ENCODE data around the gene YWHAH.
"Not testable (repeated sequence)": the region's sequence is repeated elsewhere in the genome, so short reads cannot be mapped to it uniquely, and the experiment has no call there.

YWHAH gene

GRCh38 chr22:31970490-31971444 is 26.4 kb downstream of the YWHAH start:
- ATAC-seq (replicated peaks) = peak; percentile 83 to 91
- peaks cover 17 to 18% of the 10 kb centered on the region in 2 donors for H3K4me1 Mint-ChIP-seq
- H3K27ac Mint-ChIP-seq = peak overlapping the region; percentile 52
- H3K36me3 Mint-ChIP-seq = no peaks in the 10 kb centered on the region
- peak overlapping the region; percentile 66 to 80 for H3K4me3 Mint-ChIP-seq
- DNase-seq = peak; percentile 75
- peaks cover under 1 to 1% of the 10 kb centered on the region in 2 donors for H3K27me3 Mint-ChIP-seq
- no peaks in the 10 kb centered on the region for H3K9me3 Mint-ChIP-seq

GRCh38 chr22:31972180-31972579 is 27.8 kb downstream of the YWHAH start:
- Mint-ChIP-seq H3K27me3 (no peaks in the 10 kb centered on the region), H3K4me1 (peaks cover 20 to 22% of the 10 kb centered on the region in 2 donors), H3K27ac (peak overlapping the region; percentile 14), H3K36me3 (no peaks in the 10 kb centered on the region), H3K4me3 (no peak overlapping the region), H3K9me3 (no peaks in the 10 kb centered on the region)
- ATAC-seq (replicated peaks) (no peak), DNase-seq (no peak)

GRCh38 chr22:31973739-31974138 is 29.4 kb downstream of the YWHAH start:
- Mint-ChIP-seq H3K27ac (no peak overlapping the region), H3K27me3 (no peaks in the 10 kb centered on the region), H3K4me3 (no peak overlapping the region), H3K9me3 (no peaks in the 10 kb centered on the region), H3K36me3 (no peaks in the 10 kb centered on the region), H3K4me1 (peaks cover 29 to 32% of the 10 kb centered on the region in 2 donors)
- DNase-seq (no peak), ATAC-seq (replicated peaks) (no peak)

GRCh38 chr22:31977141-31977841 is 33.0 kb downstream of the YWHAH start:
- DNase-seq = peak; percentile 44
- H3K4me3 Mint-ChIP-seq = no peak overlapping the region
- H3K27ac Mint-ChIP-seq = no peak overlapping the region
- ATAC-seq (replicated peaks) = peak; percentile 96
- no peaks in the 10 kb centered on the region for H3K27me3 Mint-ChIP-seq
- peaks cover 12 to 14% of the 10 kb centered on the region in 2 donors for H3K4me1 Mint-ChIP-seq
- H3K36me3 Mint-ChIP-seq = no peaks in the 10 kb centered on the region
- H3K9me3 Mint-ChIP-seq = no peaks in the 10 kb centered on the region

GRCh38 chr22:31977939-31978338 is 33.6 kb downstream of the YWHAH start:
- Mint-ChIP-seq H3K4me1 (peaks cover 12 to 14% of the 10 kb centered on the region in 2 donors), H3K27me3 (no peaks in the 10 kb centered on the region), H3K4me3 (no peak overlapping the region), H3K9me3 (no peaks in the 10 kb centered on the region), H3K36me3 (no peaks in the 10 kb centered on the region), H3K27ac (no peak overlapping the region)
- DNase-seq = no peak
- no peak for ATAC-seq (replicated peaks)

- DNase-seq (no peak), ATAC-seq (replicated peaks) (no peak)
- H3K36me3 Mint-ChIP-seq = no peaks in the 10 kb centered on the region
- H3K9me3 Mint-ChIP-seq = no peaks in the 10 kb centered on the region
- no peak overlapping the region for H3K27ac Mint-ChIP-seq
- no peaks in the 10 kb centered on the region for H3K27me3 Mint-ChIP-seq
- peaks cover 12 to 14% of the 10 kb centered on the region in 2 donors for H3K4me1 Mint-ChIP-seq
- H3K4me3 Mint-ChIP-seq = no peak overlapping the region
These were observed 36.3 kb downstream of the YWHAH start for GRCh38 chr22:31980628-31981027.

GRCh38 chr22:31981976-31982375 is 37.6 kb downstream of the YWHAH start:
- H3K9me3 Mint-ChIP-seq; H3K27me3 Mint-ChIP-seq; ATAC-seq (replicated peaks); H3K36me3 Mint-ChIP-seq; H3K27ac Mint-ChIP-seq; DNase-seq; H3K4me3 Mint-ChIP-seq: not testable (repeated sequence)
- H3K4me1 Mint-ChIP-seq = peaks cover 11 to 12% of the 10 kb centered on the region in 2 donors

GRCh38 chr22:31983911-31984656 is 39.7 kb downstream of the YWHAH start:
- H3K9me3 Mint-ChIP-seq = no peaks in the 10 kb centered on the region
- DNase-seq = no peak
- H3K27me3 Mint-ChIP-seq = peaks cover 8 to 12% of the 10 kb centered on the region in 2 donors
- no peak overlapping the region for H3K4me3 Mint-ChIP-seq
- peak overlapping the region; percentile 6 for H3K27ac Mint-ChIP-seq
- H3K36me3 Mint-ChIP-seq = no peaks in the 10 kb centered on the region
- no peaks in the 10 kb centered on the region for H3K4me1 Mint-ChIP-seq
- ATAC-seq (replicated peaks) = no peak

GRCh38 chr22:31987218-31987617 is 42.9 kb downstream of the YWHAH start:
- peaks cover 19 to 23% of the 10 kb centered on the region in 2 donors for H3K27me3 Mint-ChIP-seq
- H3K4me3 Mint-ChIP-seq = no peak overlapping the region
- no peaks in the 10 kb centered on the region for H3K36me3 Mint-ChIP-seq
- no peaks in the 10 kb centered on the region for H3K9me3 Mint-ChIP-seq
- no peak overlapping the region for H3K27ac Mint-ChIP-seq
- no peak for DNase-seq
- no peaks in the 10 kb centered on the region for H3K4me1 Mint-ChIP-seq
- ATAC-seq (replicated peaks) = no peak

- ATAC-seq (replicated peaks) (no peak), DNase-seq (no peak)
- H3K9me3 Mint-ChIP-seq = no peaks in the 10 kb centered on the region
- H3K4me3 Mint-ChIP-seq = no peak overlapping the region
- no peaks in the 10 kb centered on the region for H3K36me3 Mint-ChIP-seq
- no peak overlapping the region for H3K27ac Mint-ChIP-seq
- peaks cover 20 to 24% of the 10 kb centered on the region in 2 donors for H3K27me3 Mint-ChIP-seq
- H3K4me1 Mint-ChIP-seq = no peaks in the 10 kb centered on the region
These were observed 46.9 kb downstream of the YWHAH start for GRCh38 chr22:31991102-31991839.

- Mint-ChIP-seq H3K4me1 (no peaks in the 10 kb centered on the region), H3K4me3 (no peak overlapping the region), H3K36me3 (no peaks in the 10 kb centered on the region), H3K27me3 (peaks cover 25 to 30% of the 10 kb centered on the region in 2 donors), H3K9me3 (no peaks in the 10 kb centered on the region), H3K27ac (no peak overlapping the region)
- DNase-seq = no peak
- no peak for ATAC-seq (replicated peaks)
These were observed 50.7 kb downstream of the YWHAH start for GRCh38 chr22:31995046-31995445.

GRCh38 chr22:31995807-31996206 is 51.5 kb downstream of the YWHAH start:
- DNase-seq (no peak), ATAC-seq (replicated peaks) (no peak)
- Mint-ChIP-seq H3K9me3 (no peaks in the 10 kb centered on the region), H3K27ac (no peak overlapping the region), H3K36me3 (no peaks in the 10 kb centered on the region), H3K4me3 (no peak overlapping the region), H3K4me1 (no peaks in the 10 kb centered on the region), H3K27me3 (peaks cover 24% of the 10 kb centered on the region in 2 donors)

- Mint-ChIP-seq H3K9me3 (no peaks in the 10 kb centered on the region), H3K27me3 (peaks cover 28 to 31% of the 10 kb centered on the region in 2 donors), H3K4me1 (no peaks in the 10 kb centered on the region), H3K36me3 (no peaks in the 10 kb centered on the region), H3K4me3 (no peak overlapping the region), H3K27ac (no peak overlapping the region)
- ATAC-seq (replicated peaks) (no peak), DNase-seq (no peak)
These were observed 54.5 kb downstream of the YWHAH start for GRCh38 chr22:31998784-31999385.

All from stimulated activated naive B cell treated with anti-CD40 and anti-IgM and Interleukin-4, amounts not matched to agents 10 μg/mL and 1 μg/mL and 100 μg/mL, for 72 hours (primary cell).